K562 (cell line): ENCODE measurements around the gene SDSL. TPM values are rescaled to one million over a fixed set of nuclear protein-coding genes. Genes with fewer than 3 reads are reported as not detected.
A peak's percentile ranks its signal among the peaks of the same experiment; 100 is the strongest.

Experiments
- BDP1 ChIP-seq: IDR thresholded peaks from 3 replicates; pipeline ENCODE4 v1.6.1; 2011; ENCODE audit not compliant: insufficient read length, insufficient read depth
- COPS2 ChIP-seq: fragments of 450-650 bp; conservative IDR thresholded peaks from 2 replicates; pipeline ENCODE4 v1.6.1; 2016; ENCODE audit warnings: mild to moderate bottlenecking, moderate library complexity
- GTF2A2 ChIP-seq: IDR thresholded peaks from 2 replicates; pipeline ENCODE4 v1.6.1; 2016; ENCODE audit warnings: mild to moderate bottlenecking, missing genetic modification characterization, missing compliant biosample characterization
- HIVEP1 ChIP-seq: fragments of 250-450 bp; sonication (Bioruptor Pico); IDR thresholded peaks from 2 replicates; pipeline ENCODE4 v1.4.0; 2020; ENCODE audit warnings: mild to moderate bottlenecking
- HLTF ChIP-seq: fragments of 450-650 bp; IDR thresholded peaks from 2 replicates; pipeline ENCODE4 v1.6.1; 2016
- KAT7 ChIP-seq: sonication (generic); formaldehyde crosslinking; IDR thresholded peaks from 2 replicates; pipeline ENCODE4 v1.8.0; 2022; ENCODE audit warnings: missing genetic modification reagents, mild to moderate bottlenecking, borderline replicate concordance
- KDM2B ChIP-seq: fragments of 250-450 bp; sonication (Bioruptor Pico); IDR thresholded peaks from 2 replicates; pipeline ENCODE4 v1.8.0; 2021; ENCODE audit warnings: mild to moderate bottlenecking, moderate library complexity
- KLF10 ChIP-seq: fragments of 250-450 bp; sonication (Bioruptor Pico); IDR thresholded peaks from 2 replicates; pipeline ENCODE4 v1.6.1; 2021; ENCODE audit warnings: matching md5 sums
- MECOM ChIP-seq: fragments of 250-450 bp; sonication (Bioruptor Pico); IDR thresholded peaks from 2 replicates; pipeline ENCODE4 v1.8.0; 2022; ENCODE audit warnings: inconsistent platforms
- SRF ChIP-seq, 2 experiments: fragments of 250-450, 450-650 bp in 1 of 2; sonication (Bioruptor Pico) in 1 of 2; sonication (generic) in 1 of 2; formaldehyde crosslinking; IDR thresholded peaks; 2 replicates each; pipeline versions ENCODE4 v1.5.0 to v1.5.1; 2020 to 2022; ENCODE audit warnings: mild to moderate bottlenecking in 1 of 2, missing genetic modification reagents in 1 of 2
- STAT5B ChIP-seq: fragments of 250-450 bp; sonication (Bioruptor Pico); IDR thresholded peaks from 2 replicates; pipeline ENCODE4 v1.8.0; 2021; ENCODE audit warnings: mild to moderate bottlenecking, inconsistent platforms
- THRAP3 ChIP-seq: fragments of 450-650 bp; IDR thresholded peaks from 2 replicates; pipeline ENCODE4 v1.6.1; 2016; ENCODE audit warnings: mild to moderate bottlenecking, inconsistent platforms, borderline replicate concordance
- ZNF785 ChIP-seq: fragments of 250-450 bp; sonication (Bioruptor Pico); IDR thresholded peaks from 2 replicates; pipeline ENCODE4 v1.4.0; 2020; ENCODE audit warnings: mild to moderate bottlenecking
- polyA plus RNA-seq, 8 experiments: library from polyadenylated mRNA; depleted of rRNA in 4 of 8; stranded (reverse) in 5 of 8; unstranded in 3 of 8; fragments of >200 nt; fragmentation: Nextera tagmentation in 2 of 8; fragmentation: Illumina TruSeq in 1 of 8; extraction: Ambion mirVana in 2 of 8; extraction: Trizol in 1 of 8; gene quantifications; 2 replicates each; pipeline versions ENCODE4 v1.2.1 to v1.2.3, GENCODE V29; 2011 to 2014; ENCODE audit warnings: inconsistent platforms in 1 of 8, missing spikeins in 1 of 8
- total RNA-seq, 7 experiments: library from RNA; depleted of rRNA in 6 of 7; stranded (reverse); fragments of >200 nt in 6 of 7; fragmentation: Illumina TruSeq in 2 of 7; extraction: Trizol in 2 of 7; gene quantifications; 2 replicates each; pipeline versions ENCODE4 v1.2.1 to v1.2.3, GENCODE V29; 2011 to 2021; ENCODE audit warnings: low replicate concordance in 1 of 7
- TF ChIP-seq, protein P1 (sequence below), 2 experiments: fragments of 450-650 bp; formaldehyde crosslinking in 1 of 2; IDR thresholded peaks; 2 replicates each; pipeline versions ENCODE4 v1.4.0 to v1.6.1; 2014 to 2020; ENCODE audit warnings: mild to moderate bottlenecking in 2 of 2, borderline replicate concordance in 1 of 2, low read depth in 1 of 2
- TF ChIP-seq, protein P2 (sequence below): IDR thresholded peaks from 2 replicates; pipeline ENCODE4 v1.6.1; 2016; ENCODE audit warnings: missing genetic modification characterization, missing compliant biosample characterization
- TF ChIP-seq, protein P3 (sequence below): fragments of 450-650 bp; IDR thresholded peaks from 2 replicates; pipeline ENCODE4 v1.6.1; 2017; ENCODE audit warnings: mild to moderate bottlenecking, moderate library complexity

SDSL gene
- total and polyA plus RNA-seq, 9 of the 15 experiments (the other 6 are each of a cell fraction or from before 2014, with no cell fraction given) = 0.31 to 11.0 (median 7.4) TPM

DNA sequence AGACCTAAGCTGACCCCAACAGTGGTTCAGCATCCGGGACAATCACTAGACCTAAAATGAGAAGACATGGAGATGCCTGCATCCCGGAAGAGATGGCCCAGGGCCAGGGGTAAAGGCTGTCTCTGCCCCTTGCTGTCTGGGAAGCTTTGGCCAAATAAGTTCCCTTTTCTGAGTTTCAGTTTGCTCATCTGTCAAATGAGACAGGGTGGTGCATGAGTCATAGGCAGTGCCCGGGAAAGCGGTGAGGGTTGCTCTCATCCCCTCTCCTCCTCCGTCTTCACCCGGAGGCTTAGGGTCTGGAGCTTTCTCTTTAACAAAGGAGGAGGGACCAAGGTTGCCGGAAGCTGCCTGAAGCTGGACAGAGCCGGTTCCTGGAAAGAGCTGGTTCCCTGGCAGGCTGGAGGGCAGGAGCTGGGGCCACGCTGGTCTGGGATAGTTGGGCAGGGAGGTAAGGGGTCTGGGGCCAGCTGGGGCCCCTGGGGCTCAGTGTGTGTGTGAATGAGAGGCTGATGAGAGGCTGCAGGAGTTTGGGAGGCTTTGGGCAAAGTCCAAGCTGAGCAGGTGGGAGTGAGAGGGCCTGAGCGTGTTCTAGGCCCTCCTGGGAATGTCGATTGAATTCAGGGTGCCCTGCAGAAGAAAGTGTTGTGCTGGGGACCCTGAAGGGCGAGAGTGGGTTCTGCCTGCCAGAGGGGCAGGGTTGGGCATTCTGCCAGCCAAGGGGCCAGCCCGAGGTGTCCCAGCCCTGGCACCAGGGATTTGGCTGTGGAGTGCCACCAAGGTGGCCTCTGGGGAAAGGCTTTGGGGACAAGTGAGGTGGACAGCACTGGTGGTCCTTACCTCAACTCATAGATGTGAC lies at the start of gene SDSL (continued):
- TF ChIP-seq, protein P1, sequence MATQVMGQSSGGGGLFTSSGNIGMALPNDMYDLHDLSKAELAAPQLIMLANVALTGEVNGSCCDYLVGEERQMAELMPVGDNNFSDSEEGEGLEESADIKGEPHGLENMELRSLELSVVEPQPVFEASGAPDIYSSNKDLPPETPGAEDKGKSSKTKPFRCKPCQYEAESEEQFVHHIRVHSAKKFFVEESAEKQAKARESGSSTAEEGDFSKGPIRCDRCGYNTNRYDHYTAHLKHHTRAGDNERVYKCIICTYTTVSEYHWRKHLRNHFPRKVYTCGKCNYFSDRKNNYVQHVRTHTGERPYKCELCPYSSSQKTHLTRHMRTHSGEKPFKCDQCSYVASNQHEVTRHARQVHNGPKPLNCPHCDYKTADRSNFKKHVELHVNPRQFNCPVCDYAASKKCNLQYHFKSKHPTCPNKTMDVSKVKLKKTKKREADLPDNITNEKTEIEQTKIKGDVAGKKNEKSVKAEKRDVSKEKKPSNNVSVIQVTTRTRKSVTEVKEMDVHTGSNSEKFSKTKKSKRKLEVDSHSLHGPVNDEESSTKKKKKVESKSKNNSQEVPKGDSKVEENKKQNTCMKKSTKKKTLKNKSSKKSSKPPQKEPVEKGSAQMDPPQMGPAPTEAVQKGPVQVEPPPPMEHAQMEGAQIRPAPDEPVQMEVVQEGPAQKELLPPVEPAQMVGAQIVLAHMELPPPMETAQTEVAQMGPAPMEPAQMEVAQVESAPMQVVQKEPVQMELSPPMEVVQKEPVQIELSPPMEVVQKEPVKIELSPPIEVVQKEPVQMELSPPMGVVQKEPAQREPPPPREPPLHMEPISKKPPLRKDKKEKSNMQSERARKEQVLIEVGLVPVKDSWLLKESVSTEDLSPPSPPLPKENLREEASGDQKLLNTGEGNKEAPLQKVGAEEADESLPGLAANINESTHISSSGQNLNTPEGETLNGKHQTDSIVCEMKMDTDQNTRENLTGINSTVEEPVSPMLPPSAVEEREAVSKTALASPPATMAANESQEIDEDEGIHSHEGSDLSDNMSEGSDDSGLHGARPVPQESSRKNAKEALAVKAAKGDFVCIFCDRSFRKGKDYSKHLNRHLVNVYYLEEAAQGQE (IDR thresholded peaks at IDR 0.05; ENCODE audit: borderline replicate concordance) = peak; percentile 99
- TF ChIP-seq, protein P1 (CRISPR knock-in tag; IDR thresholded peaks at IDR 0.05; ENCODE audit: low read depth) = no peak; the same call in 1 of the 2 replicates
- TF ChIP-seq, protein P2, sequence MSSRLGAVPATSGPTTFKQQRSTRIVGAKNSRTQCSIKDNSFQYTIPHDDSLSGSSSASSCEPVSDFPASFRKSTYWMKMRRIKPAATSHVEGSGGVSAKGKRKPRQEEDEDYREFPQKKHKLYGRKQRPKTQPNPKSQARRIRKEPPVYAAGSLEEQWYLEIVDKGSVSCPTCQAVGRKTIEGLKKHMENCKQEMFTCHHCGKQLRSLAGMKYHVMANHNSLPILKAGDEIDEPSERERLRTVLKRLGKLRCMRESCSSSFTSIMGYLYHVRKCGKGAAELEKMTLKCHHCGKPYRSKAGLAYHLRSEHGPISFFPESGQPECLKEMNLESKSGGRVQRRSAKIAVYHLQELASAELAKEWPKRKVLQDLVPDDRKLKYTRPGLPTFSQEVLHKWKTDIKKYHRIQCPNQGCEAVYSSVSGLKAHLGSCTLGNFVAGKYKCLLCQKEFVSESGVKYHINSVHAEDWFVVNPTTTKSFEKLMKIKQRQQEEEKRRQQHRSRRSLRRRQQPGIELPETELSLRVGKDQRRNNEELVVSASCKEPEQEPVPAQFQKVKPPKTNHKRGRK (tag) = no peak
- no peak for TF ChIP-seq GTF2A2 (tag)
- no peak for TF ChIP-seq KLF10 (CRISPR knock-in tag)
- TF ChIP-seq THRAP3 = no peak
- TF ChIP-seq MECOM (CRISPR knock-in tag) = no peak
- no peak for TF ChIP-seq HIVEP1 (CRISPR knock-in tag)
- TF ChIP-seq HLTF = no peak
- peak in 1 of 2 experiments; percentile 70; a peak in 2 of 4 replicates for TF ChIP-seq SRF (CRISPR knock-in tag; IDR thresholded peaks at IDR 0.05)
- TF ChIP-seq KAT7 (CRISPR knock-in tag) = peak; percentile 22; the same call in 1 of the 2 replicates
- no peak for TF ChIP-seq ZNF785 (CRISPR knock-in tag)
- TF ChIP-seq, protein P3, sequence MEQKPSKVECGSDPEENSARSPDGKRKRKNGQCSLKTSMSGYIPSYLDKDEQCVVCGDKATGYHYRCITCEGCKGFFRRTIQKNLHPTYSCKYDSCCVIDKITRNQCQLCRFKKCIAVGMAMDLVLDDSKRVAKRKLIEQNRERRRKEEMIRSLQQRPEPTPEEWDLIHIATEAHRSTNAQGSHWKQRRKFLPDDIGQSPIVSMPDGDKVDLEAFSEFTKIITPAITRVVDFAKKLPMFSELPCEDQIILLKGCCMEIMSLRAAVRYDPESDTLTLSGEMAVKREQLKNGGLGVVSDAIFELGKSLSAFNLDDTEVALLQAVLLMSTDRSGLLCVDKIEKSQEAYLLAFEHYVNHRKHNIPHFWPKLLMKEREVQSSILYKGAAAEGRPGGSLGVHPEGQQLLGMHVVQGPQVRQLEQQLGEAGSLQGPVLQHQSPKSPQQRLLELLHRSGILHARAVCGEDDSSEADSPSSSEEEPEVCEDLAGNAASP = no peak
- no peak for TF ChIP-seq STAT5B
- TF ChIP-seq BDP1 = no peak
- TF ChIP-seq COPS2 = no peak
- TF ChIP-seq KDM2B (CRISPR knock-in tag) = no peak
